Fibroblast of villous mesenchyme (primary cell): ENCODE data around the gene KAT2B. TPM values are rescaled to one million over a fixed set of nuclear protein-coding genes. Genes with fewer than 3 reads are reported as not detected.
A peak's percentile ranks its signal among the peaks of the same experiment; 100 is the strongest.

ENCODE experiments used
- DNase-seq: peaks from one replicate; pipeline ENCODE4 v3.0.0-alpha.2; 2010; ENCODE audit warnings: low read depth
- H3K4me3 ChIP-seq: 2 replicates; pipeline ENCODE4 v1.5.1; 2011; ENCODE audit warnings: low read depth, mild to moderate bottlenecking, low read length
- total RNA-seq: library from RNA; depleted of rRNA; stranded (reverse); fragments of >200 nt; gene quantifications from 2 replicates; pipeline ENCODE4 v1.2.3, GENCODE V29; 2012
- TF ChIP-seq, protein P1 (sequence below): IDR thresholded peaks from 2 replicates; pipeline ENCODE4 v1.5.1; 2012; ENCODE audit warnings: low read depth, mild to moderate bottlenecking, low read length; ENCODE audit not compliant: insufficient read depth

Gene KAT2B
- total RNA-seq, 1 donor = 12.5 TPM

DNA sequence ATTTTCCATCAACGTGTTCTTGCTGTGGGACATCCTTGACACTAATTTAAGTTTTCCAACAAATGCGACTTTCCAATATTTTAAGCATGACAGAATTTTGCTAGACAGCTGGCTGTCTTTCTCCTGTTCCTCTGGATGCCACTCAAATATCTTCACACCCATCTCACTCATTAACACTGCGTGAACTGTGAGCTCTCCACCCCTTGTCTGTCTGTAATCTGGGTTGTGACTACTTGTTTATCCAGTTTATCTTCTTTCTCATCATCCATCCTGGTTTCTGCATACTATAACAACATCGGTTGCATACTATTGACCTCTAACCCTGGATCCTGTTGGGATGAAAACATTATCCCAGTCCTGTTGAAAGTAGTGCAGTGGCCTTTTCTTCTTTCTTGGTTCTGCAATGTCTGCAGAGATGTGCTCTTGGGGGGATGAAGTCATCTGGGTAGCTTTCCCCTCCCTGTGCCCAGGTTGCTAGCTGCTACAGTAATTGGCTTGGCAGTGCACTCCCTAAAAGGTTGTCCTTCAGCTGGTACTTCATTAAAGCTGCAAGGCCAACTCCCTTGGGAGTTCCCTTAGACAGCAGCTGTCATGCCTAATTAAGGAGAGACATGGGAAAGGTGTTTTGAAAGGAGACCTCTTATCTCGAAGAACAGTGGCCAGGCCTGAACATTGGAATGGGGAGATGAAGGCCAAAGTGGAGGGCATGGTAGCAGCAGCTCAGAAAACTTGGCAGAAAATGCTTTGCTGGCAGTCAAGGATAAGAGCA, 24.7 kb downstream of the KAT2B start:
- DNase-seq = no peak
- H3K4me3 ChIP-seq = no peak overlapping the region

GRCh38 chr3:20066079-20066478, 25.8 kb downstream of the KAT2B start:
- TF ChIP-seq, protein P1, sequence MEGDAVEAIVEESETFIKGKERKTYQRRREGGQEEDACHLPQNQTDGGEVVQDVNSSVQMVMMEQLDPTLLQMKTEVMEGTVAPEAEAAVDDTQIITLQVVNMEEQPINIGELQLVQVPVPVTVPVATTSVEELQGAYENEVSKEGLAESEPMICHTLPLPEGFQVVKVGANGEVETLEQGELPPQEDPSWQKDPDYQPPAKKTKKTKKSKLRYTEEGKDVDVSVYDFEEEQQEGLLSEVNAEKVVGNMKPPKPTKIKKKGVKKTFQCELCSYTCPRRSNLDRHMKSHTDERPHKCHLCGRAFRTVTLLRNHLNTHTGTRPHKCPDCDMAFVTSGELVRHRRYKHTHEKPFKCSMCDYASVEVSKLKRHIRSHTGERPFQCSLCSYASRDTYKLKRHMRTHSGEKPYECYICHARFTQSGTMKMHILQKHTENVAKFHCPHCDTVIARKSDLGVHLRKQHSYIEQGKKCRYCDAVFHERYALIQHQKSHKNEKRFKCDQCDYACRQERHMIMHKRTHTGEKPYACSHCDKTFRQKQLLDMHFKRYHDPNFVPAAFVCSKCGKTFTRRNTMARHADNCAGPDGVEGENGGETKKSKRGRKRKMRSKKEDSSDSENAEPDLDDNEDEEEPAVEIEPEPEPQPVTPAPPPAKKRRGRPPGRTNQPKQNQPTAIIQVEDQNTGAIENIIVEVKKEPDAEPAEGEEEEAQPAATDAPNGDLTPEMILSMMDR = no peak
- DNase-seq = no peak
- no peak overlapping the region for H3K4me3 ChIP-seq

More for the DNA sequence above, 24.7 kb downstream of the KAT2B start:
- TF ChIP-seq, protein P1 = no peak

DNA sequence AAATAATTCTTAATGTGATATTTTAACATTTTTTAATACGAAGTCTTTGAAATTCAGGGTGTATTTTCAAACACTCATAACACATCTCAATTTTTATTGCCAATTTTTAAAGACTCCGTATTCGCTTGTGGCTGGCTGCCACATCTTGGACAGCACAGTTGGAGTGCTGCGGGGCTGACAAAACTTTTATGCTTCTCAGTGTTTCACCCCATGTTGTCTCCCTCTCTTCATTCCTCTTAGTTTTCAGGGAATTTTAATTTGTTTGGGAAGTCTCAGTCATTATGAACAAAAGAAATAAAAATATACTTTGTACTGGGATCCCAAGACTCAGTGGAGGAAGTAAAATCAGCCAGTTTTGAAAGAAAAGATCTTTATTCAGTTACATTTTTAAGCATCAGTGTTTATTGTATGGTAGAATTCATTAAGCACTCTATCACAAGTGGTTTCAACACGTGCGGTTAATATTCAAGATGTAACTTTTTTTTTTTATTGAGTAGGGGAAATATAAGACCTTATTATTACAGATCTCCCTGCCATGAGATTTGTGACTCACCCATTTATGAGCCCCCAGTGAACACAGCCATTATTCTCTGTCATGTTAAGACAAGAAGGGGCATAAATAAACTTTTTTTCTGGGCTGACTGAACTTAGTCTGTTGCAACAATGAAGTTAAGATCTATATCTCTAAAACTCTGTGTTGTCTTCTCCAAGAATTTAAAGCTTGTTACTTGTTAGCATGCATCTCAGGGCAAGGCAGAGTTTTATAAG, 26.8 kb downstream of the KAT2B start:
- TF ChIP-seq, protein P1 = no peak
- H3K4me3 ChIP-seq = no peak overlapping the region
- peak; percentile 66 for DNase-seq

GRCh38 chr3:20068512-20069177, 28.4 kb downstream of the KAT2B start:
- H3K4me3 ChIP-seq = no peak overlapping the region
- DNase-seq = no peak
- TF ChIP-seq, protein P1 = no peak

- DNase-seq = no peak
- TF ChIP-seq, protein P1 = no peak
- H3K4me3 ChIP-seq = no peak overlapping the region
These were observed 28.9 kb downstream of the KAT2B start for GRCh38 chr3:20069178-20069532.

DNA sequence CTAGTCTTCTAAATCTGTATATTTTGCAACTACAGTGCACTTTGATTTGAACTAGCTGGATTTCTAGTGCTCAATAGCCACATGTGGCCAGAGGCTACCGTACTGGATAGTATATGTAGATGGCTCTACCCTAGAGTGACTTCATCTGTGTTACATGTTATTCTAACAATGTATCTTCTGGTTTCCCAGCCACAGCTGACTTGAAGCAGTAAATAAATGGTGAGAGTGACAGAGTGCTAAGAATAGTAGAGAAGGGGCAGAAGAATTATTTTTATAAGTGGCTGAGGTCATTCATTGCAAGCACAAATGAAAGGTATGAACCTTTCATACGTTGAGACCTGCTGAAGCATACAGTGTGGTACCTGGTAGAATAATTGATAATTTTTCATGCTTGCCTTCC, 30.9 kb downstream of the KAT2B start:
- TF ChIP-seq, protein P1 = no peak
- no peak overlapping the region for H3K4me3 ChIP-seq
- DNase-seq = no peak
